Erythroblast (primary cell): Measurements from ENCODE around the gene FMO3.

Experiments
- DNase-seq, 2 experiments: peaks; one replicate each; lab custom pipeline; 2025; lab: John Stamatoyannopoulos, UW
- GATA1 ChIP-seq: IDR thresholded peaks from 2 replicates; pipeline ENCODE4 v1.6.1; 2011; ENCODE audit warnings: low read depth, mild to moderate bottlenecking, control low read depth, low read length, moderate library complexity
- POLR2A ChIP-seq: IDR thresholded peaks from 2 replicates; pipeline ENCODE4 v1.6.1; 2011; ENCODE audit warnings: mild to moderate bottlenecking, low read length

Gene FMO3

GRCh38 chr1:171090604-171091003, at the start of gene FMO3:
FMO3 (plus strand) TSS chr1:171090905; CDS start chr1:171092659, 1,754 bp downstream.
- TF ChIP-seq POLR2A, result no peak
- no peak for TF ChIP-seq GATA1
- DNase-seq, result no peak

DNA sequence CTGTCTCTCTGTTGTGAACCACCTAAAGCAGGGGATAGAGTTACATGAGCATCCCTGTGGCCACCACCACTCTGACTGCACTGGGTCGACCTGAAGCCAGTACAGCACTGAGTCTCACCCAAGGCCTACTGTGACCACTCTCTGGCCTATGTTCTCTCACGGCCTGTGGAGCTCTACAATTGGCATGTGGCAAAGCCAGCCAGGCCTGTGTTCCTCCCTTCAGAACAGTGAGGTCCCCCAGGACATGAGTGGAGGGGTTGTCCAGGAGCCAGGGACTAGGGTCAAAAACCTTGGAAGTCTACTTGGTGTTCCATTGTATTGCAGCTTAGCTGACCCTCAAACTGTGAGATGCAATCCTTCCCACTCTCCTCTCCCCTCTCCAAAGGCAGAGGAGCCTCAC, 42.7 kb upstream of the FMO3 start:
- no peak for DNase-seq
- no peak for TF ChIP-seq POLR2A

- TF ChIP-seq POLR2A, result no peak
- TF ChIP-seq GATA1, result no peak
- no peak for DNase-seq
These were observed 37.7 kb upstream of the FMO3 start for GRCh38 chr1:171052977-171053376.

DNA sequence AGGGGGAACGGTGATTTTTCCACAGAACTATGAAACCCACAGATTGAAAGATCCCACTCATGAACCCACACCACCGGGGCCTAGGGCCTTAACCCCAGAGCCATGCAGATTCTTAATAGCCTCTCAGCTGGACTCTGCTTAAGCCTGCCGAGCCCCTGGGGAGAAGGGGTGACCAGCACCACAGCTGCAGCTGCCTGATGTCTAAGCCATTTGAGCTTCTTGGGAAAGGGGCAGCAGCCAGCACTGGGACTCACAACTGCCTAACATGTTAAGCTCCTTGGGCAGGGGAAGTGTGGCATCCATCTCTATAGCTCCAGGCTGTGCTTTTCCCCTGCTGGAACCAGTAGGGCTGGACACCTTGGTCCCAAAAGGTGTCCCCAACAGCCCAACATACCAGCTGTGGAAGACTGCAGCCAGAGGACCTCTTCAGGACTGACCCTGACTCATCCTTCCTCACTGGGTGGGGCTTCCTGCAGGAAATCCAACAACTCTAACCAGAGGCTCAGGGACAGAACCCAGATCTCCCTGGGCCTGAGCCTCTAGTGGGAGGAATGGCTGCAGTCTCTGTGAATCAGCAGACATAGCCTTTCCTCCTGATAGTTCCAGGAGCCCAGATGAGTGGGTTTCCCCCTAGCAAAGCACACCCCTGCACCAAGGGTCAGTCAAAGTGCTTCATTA, 34.6 kb upstream of the FMO3 start:
- DNase-seq, result no peak
- TF ChIP-seq GATA1 (no peak), POLR2A (no peak)

GRCh38 chr1:171061425-171062143, 29.1 kb upstream of the FMO3 start:
- TF ChIP-seq POLR2A (no peak), GATA1 (no peak)
- DNase-seq, result no peak

- DNase-seq, result no peak
- TF ChIP-seq POLR2A, result no peak
- no peak for TF ChIP-seq GATA1
These were observed 27.8 kb upstream of the FMO3 start for GRCh38 chr1:171062902-171063301.

- TF ChIP-seq GATA1 (no peak), POLR2A (no peak)
- DNase-seq, result no peak
These were observed 15.7 kb upstream of the FMO3 start for GRCh38 chr1:171075041-171075440.

GRCh38 chr1:171081314-171081753, 9.4 kb upstream of the FMO3 start:
- no peak for DNase-seq
- no peak for TF ChIP-seq GATA1
- no peak for TF ChIP-seq POLR2A

DNA sequence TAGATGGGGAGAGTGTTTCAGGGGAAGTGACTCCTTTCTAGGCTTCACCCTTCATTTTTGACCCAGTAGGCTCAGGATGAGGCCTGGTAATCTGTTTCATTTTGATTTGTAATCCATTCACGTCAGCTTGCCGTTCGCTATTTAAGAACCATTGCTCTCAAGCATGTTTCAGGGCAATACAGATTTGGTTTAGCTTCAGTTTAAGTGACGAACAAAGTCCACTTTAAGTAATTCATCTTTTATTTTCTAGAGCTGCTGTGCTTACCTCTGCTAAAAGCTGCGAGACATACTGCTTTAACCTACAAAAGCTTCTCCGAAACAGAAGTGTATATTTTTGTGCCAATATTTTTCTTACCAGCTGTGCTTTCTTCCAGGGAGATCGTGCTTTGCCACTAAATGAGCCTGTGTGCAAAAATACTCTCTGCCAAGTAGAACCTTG, 8.9 kb upstream of the FMO3 start:
- TF ChIP-seq POLR2A, result no peak
- TF ChIP-seq GATA1, result no peak

GRCh38 chr1:171082606-171083005, 8.1 kb upstream of the FMO3 start:
- TF ChIP-seq POLR2A (no peak), GATA1 (no peak)
- no peak for DNase-seq

More for the DNA sequence above, 8.9 kb upstream of the FMO3 start:
- DNase-seq, result no peak

DNA sequence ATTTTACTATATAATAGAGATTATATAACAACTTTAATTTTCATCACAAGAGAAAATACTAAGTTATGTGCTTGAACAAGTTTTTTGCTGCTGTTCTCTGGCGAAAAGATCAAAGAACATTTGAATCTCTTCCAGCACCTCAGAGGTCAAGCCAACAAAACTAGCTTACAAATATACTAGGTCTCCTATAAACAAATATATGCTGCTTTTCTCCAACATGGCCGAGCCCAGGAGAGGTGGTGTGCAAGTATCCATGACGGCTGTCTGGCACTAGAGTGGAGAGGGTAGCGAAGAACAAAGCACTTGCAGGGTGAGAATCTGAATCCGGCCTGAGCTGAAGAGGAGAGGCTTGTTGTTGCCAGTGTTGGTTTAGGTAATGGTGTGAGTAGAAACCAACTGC, 7.5 kb upstream of the FMO3 start:
- no peak for DNase-seq
- TF ChIP-seq GATA1, result no peak
- no peak for TF ChIP-seq POLR2A

DNA sequence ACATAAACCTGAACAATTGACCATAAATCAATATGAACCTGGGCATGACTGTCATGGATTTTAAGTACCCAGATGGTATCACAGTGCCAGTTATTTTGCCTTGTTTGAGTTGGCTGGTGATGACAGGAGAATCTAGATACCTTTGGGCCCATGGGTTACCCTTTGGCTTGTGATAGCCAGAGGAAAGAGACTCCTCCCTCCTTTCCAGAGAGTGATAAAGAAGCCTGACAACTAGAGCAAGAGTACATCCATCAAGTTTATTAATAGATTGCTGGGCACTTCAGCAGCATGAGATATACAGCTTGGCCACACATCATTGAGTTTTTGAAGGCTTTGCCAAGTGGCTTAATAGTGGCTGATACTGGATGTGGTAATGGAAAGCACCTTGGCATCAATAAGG, 6.6 kb upstream of the FMO3 start:
- no peak for TF ChIP-seq POLR2A
- no peak for TF ChIP-seq GATA1
- DNase-seq, result no peak

- no peak for DNase-seq
- TF ChIP-seq POLR2A, result no peak
- TF ChIP-seq GATA1, result no peak
These were observed 5.8 kb upstream of the FMO3 start for GRCh38 chr1:171084870-171085269.

- TF ChIP-seq POLR2A (no peak), GATA1 (no peak)
- no peak for DNase-seq
These were observed 2.8 kb upstream of the FMO3 start for GRCh38 chr1:171087896-171088295.
